Gastrocnemius medialis (tissue), 4 donors: Measurements from ENCODE around the gene CCND2. TPM values are rescaled to one million over a fixed set of nuclear protein-coding genes. Genes with fewer than 3 reads are reported as not detected.
A peak's percentile ranks its signal among the peaks of the same experiment; 100 is the strongest.

Experiments
- ATAC-seq, 2 donors: fragments of 150-250 bp; one replicate each; pipeline ENCODE4 v1.9.1; 2016
- DNase-seq, 2 donors: peaks; one replicate each; pipeline ENCODE4 v3.0.0-alpha.2; 2019
- H3K27ac ChIP-seq, 4 donors: fragments of 200-600 bp; sonication (generic); 1 replicate in 1 of 4; 2 replicates in 3 of 4; pipeline ENCODE4 v1.5.1; 2016 to 2018; ENCODE audit warnings: mild to moderate bottlenecking in 2 of 4, moderate library complexity in 1 of 4
- H3K27me3 ChIP-seq, 3 donors: fragments of 200-600 bp; sonication (generic) in 2 of 3; 1 replicate in 1 of 3; 2 replicates in 2 of 3; pipeline versions ENCODE4 v1.5.1 to v1.6.0; 2016 to 2019; ENCODE audit warnings: mild to moderate bottlenecking in 1 of 3, moderate library complexity in 1 of 3
- H3K36me3 ChIP-seq, 2 donors: fragments of 200-600 bp; sonication (generic) in 1 of 2; one replicate each; pipeline ENCODE4 v1.5.1; 2017 to 2018
- H3K4me1 ChIP-seq, 2 donors: fragments of 200-600 bp; sonication (generic) in 1 of 2; one replicate each; pipeline ENCODE4 v1.5.1; 2016 to 2017; ENCODE audit warnings: mild to moderate bottlenecking in 2 of 2
- H3K4me3 ChIP-seq, 4 donors: fragments of 200-600 bp; sonication (generic) in 3 of 4; 1 replicate in 1 of 4; 2 replicates in 3 of 4; pipeline ENCODE4 v1.5.1; 2016 to 2019; ENCODE audit warnings: mild to moderate bottlenecking in 2 of 4
- H3K9me3 ChIP-seq, 3 donors: fragments of 200-600 bp; sonication (generic) in 2 of 3; 1 replicate in 1 of 3; 2 replicates in 2 of 3; pipeline ENCODE4 v1.5.1; 2016 to 2019
- CTCF ChIP-seq, 5 experiments: fragments of 450-650 bp in 3 of 5; fragments of 200-600 bp in 2 of 5; sonication (generic) in 2 of 5; IDR thresholded peaks in 4 of 5; conservative IDR thresholded peaks in 1 of 5; 1 replicate in 4 of 5; 2 replicates in 1 of 5; pipeline ENCODE4 v1.5.1; 2016 to 2019; ENCODE audit warnings: antibody characterized with exemption in 5 of 5, mild to moderate bottlenecking in 3 of 5, moderate library complexity in 3 of 5
- POLR2A ChIP-seq, 2 donors: fragments of 450-650 bp; IDR thresholded peaks; one replicate each; pipeline ENCODE4 v1.6.1; 2017; ENCODE audit warnings: antibody characterized with exemption in 2 of 2, mild to moderate bottlenecking in 2 of 2, moderate library complexity in 2 of 2
- in situ Hi-C, 4 donors: fragments of 200-750 bp; cut with MboI; loops; one replicate each; pipeline versions ENCODE4 v1.15.0 to v1.8.0; 2017; ENCODE audit warnings: low sequenced_read_pairs in 4 of 4
- intact Hi-C: fragments of 100-400 bp; cut with DNase I; formaldehyde crosslinking; loops from one replicate; pipeline ENCODE4 v1.15.1; 2023; ENCODE audit warnings: low total_unique reads
- total RNA-seq, 4 donors: library from RNA; depleted of rRNA; stranded (reverse); fragments of >200 nt; gene quantifications; one replicate each; pipeline versions ENCODE4 v1.1.0 to v1.2.3, GENCODE V29; 2016

Gene CCND2
- total RNA-seq, 4 donors from 2014 or later: 2.7 to 5.6 (median 3.2) TPM

GRCh38 chr12:4276524-4277204 is 3.1 kb downstream of the CCND2 start:
- no peak overlapping the region for H3K4me3 ChIP-seq
- peak; percentile 64 to 65 for DNase-seq
- no peak for TF ChIP-seq POLR2A (IDR thresholded peaks at IDR 0.05)
- TF ChIP-seq CTCF (IDR thresholded peaks at IDR 0.05 in 4 of 5, conservative IDR thresholded peaks at IDR 0.05 in 1 of 5): peak; percentile 82 to 95 (median 88)
- peaks cover 50 to 57% (median 56%) of the 10 kb centered on the region in 3 donors for H3K27me3 ChIP-seq
- peak; percentile 62 to 68 for ATAC-seq
- peaks cover 29 to 39% of the 10 kb centered on the region in 2 donors for H3K4me1 ChIP-seq
- no peak overlapping the region for H3K27ac ChIP-seq
- in situ Hi-C loops: loop anchor here (5.0 to 10.0 kb wide), 5 partner anchors 162 to 394 kb away; no protein-coding TSS in a partner anchor
- no peaks in the 10 kb centered on the region for H3K36me3 ChIP-seq
- H3K9me3 ChIP-seq: no peaks in the 10 kb centered on the region
- intact Hi-C loops: loop anchor here (1.0 to 10.0 kb wide), 5 partner anchors 239 to 974 kb away; partner anchors contain the start of gene PARP11

DNA sequence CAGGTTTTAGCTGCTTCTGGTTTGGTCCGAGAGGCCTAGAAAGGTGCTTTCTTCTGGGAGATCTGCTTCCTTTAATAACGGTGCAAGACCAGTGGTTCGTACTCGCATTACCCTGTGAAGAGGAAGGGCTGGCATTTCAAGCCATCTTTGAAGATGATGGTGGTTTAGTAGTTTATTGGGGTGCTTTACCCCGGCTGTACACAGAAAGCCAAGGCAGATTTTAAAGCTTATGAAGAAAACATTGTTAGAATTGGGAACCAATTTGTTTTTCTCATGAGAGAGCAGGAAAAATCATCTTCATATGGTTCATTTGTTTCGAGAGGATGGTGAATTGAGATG is 3.6 kb downstream of the CCND2 start:
- in situ Hi-C loops: loop anchor here (5.0 to 10.0 kb wide), 5 partner anchors 162 to 395 kb away; no protein-coding TSS in a partner anchor
- H3K4me1 ChIP-seq: peaks cover 28 to 37% of the 10 kb centered on the region in 2 donors
- intact Hi-C loops: loop anchor here (1.0 to 10.0 kb wide), 5 partner anchors 240 to 975 kb away; partner anchors contain the start of gene PARP11
- no peaks in the 10 kb centered on the region for H3K9me3 ChIP-seq
- H3K27me3 ChIP-seq: peaks cover 45 to 54% (median 51%) of the 10 kb centered on the region in 3 donors
- H3K27ac ChIP-seq: no peak overlapping the region
- no peak overlapping the region for H3K4me3 ChIP-seq
- ATAC-seq: no peak
- no peaks in the 10 kb centered on the region for H3K36me3 ChIP-seq
- no peak for DNase-seq
- TF ChIP-seq POLR2A (IDR thresholded peaks at IDR 0.05) (no peak), CTCF (IDR thresholded peaks at IDR 0.05 in 4 of 5, conservative IDR thresholded peaks at IDR 0.05 in 1 of 5) (peak in 3 of 5 experiments; percentile 10 to 19 (median 15))

- H3K9me3 ChIP-seq: no peaks in the 10 kb centered on the region
- ATAC-seq: no peak
- H3K4me1 ChIP-seq: peaks cover 21 to 30% of the 10 kb centered on the region in 2 donors
- DNase-seq: no peak
- no peaks in the 10 kb centered on the region for H3K36me3 ChIP-seq
- TF ChIP-seq POLR2A (IDR thresholded peaks at IDR 0.05) (no peak), CTCF (IDR thresholded peaks at IDR 0.05 in 4 of 5, conservative IDR thresholded peaks at IDR 0.05 in 1 of 5) (no peak)
- intact Hi-C loops (loop anchor here (1.0 to 10.0 kb wide), 5 partner anchors 241 to 976 kb away; partner anchors contain the start of gene PARP11), in situ Hi-C loops (loop anchor here (5.0 to 10.0 kb wide), 5 partner anchors 163 to 396 kb away; no protein-coding TSS in a partner anchor)
- no peak overlapping the region for H3K4me3 ChIP-seq
- no peak overlapping the region for H3K27ac ChIP-seq
- peaks cover 38 to 47% (median 44%) of the 10 kb centered on the region in 3 donors for H3K27me3 ChIP-seq
These were observed 4.3 kb downstream of the CCND2 start for GRCh38 chr12:4277857-4278256.

DNA sequence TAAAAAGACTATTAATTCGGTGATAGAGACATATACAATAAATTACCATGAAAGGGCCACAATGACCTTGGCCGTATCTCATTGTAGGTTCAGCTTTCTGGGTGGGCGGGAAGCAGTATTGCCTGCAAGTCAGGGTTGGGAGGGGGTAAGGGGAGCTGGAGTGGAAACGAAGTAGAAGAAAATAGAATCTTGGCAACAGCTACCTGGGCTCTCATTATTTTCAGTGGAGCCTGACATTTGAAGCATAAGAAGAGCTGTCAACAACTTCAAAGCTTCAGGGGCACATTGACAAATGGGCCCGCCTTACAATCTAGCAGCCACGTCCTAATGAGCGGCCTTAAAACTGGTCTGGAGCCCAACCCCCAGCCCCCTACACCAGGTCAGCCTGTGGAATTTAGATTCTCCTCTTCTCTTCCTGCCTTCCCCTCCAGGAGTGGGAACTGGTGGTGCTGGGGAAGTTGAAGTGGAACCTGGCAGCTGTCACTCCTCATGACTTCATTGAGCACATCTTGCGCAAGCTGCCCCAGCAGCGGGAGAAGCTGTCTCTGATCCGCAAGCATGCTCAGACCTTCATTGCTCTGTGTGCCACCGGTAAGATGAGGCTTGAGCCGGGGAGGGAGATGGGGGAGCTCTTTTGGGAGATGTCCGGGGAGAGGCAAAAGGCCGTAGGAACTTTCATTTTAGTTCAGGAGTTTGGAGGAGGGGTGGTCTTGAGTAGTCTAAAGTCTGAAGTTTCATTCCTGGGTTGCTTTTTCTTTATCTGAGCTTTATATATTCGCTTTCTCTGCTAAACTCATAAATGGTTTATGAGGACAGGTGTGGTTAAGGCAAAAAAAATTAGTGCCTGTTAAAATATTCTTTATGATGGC is 5.0 kb downstream of the CCND2 start:
- Histone ChIP-seq H3K36me3 (no peaks in the 10 kb centered on the region), H3K4me3 (no peak overlapping the region), H3K4me1 (peaks cover 17 to 25% of the 10 kb centered on the region in 2 donors), H3K27me3 (peaks cover 31 to 40% (median 37%) of the 10 kb centered on the region in 3 donors), H3K9me3 (no peaks in the 10 kb centered on the region), H3K27ac (no peak overlapping the region)
- ATAC-seq (peak; percentile 43 to 50), DNase-seq (peak; percentile 45 to 59)
- TF ChIP-seq CTCF (IDR thresholded peaks at IDR 0.05 in 4 of 5, conservative IDR thresholded peaks at IDR 0.05 in 1 of 5) (no peak), POLR2A (IDR thresholded peaks at IDR 0.05) (no peak)
- in situ Hi-C loops: loop anchor here (5.0 to 10.0 kb wide), 5 partner anchors 164 to 396 kb away; no protein-coding TSS in a partner anchor
- intact Hi-C loops: loop anchor here (5.0 to 10.0 kb wide), 4 partner anchors 241 to 976 kb away; partner anchors contain the start of gene PARP11
